ENCODE data around the gene RPSA.
"Not testable (repeated sequence)": the region's sequence is repeated elsewhere in the genome, so short reads cannot be mapped to it uniquely, and the experiment has no call there.

- not testable (repeated sequence) for TF ChIP-seq EP300 (IDR thresholded peaks at IDR 0.05; ENCODE audit: low read depth)
- TF ChIP-seq, protein P1, sequence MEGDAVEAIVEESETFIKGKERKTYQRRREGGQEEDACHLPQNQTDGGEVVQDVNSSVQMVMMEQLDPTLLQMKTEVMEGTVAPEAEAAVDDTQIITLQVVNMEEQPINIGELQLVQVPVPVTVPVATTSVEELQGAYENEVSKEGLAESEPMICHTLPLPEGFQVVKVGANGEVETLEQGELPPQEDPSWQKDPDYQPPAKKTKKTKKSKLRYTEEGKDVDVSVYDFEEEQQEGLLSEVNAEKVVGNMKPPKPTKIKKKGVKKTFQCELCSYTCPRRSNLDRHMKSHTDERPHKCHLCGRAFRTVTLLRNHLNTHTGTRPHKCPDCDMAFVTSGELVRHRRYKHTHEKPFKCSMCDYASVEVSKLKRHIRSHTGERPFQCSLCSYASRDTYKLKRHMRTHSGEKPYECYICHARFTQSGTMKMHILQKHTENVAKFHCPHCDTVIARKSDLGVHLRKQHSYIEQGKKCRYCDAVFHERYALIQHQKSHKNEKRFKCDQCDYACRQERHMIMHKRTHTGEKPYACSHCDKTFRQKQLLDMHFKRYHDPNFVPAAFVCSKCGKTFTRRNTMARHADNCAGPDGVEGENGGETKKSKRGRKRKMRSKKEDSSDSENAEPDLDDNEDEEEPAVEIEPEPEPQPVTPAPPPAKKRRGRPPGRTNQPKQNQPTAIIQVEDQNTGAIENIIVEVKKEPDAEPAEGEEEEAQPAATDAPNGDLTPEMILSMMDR (IDR thresholded peaks at IDR 0.05), result not testable (repeated sequence)
Measured at GRCh38 chr3:39458579-39458978, 52.1 kb downstream of the RPSA start.

Data from transverse colon (tissue), 3 donors.